ENCODE measurements around the gene PCCA.

The PCCA gene

DNA sequence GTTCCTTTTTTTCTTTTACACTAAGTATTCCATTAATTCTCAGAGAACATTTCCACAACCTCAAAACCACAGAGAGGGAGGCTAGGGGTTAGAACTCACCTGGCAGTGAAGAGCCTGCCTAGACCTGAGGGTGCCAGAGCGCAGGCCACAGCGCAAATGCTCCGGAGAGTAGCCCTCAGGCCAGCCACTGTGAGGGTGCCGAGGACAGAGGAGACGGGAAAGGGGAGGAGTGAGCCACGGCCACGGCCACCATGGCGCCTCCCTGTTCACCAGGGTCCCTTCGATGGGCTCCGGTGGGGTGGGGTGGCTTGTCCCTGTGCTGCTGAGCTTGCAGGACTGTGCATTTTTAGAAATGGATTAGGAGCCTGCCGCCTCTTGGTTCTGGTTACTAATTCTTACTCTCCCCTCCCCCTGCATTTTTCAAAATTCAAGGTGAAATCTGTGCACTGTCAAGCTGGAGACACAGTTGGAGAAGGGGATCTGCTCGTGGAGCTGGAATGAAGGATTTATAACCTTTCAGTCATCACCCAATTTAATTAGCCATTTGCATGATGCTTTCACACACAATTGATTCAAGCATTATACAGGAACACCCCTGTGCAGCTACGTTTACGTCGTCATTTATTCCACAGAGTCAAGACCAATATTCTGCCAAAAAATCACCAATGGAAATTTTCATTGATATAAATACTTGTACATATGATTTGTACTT, 440.9 kb downstream of the PCCA start:
- Histone ChIP-seq H3K4me3 (ENCODE audit: low read length) (no peak overlapping the region), H3K27ac (ENCODE audit: low read length) (no peak overlapping the region), H4K20me1 (ENCODE audit: insufficient read depth, low read length) (0 out of 2 replicates have a peak, but pooled peaks cover 9% of the 10 kb centered on the region), H3K4me2 (ENCODE audit: low read length) (no peak overlapping the region), H3K79me2 (ENCODE audit: low read length) (no peaks in the 10 kb centered on the region), H3K9me3 (ENCODE audit: insufficient read depth, low read length) (no peaks in the 10 kb centered on the region), H3K36me3 (replicated peaks; ENCODE audit: low read depth, low read length) (no peaks in the 10 kb centered on the region), H3K4me1 (ENCODE audit: low read length) (peaks cover 21% of the 10 kb centered on the region), H3K27me3 (ENCODE audit: low read depth, low read length) (no peaks in the 10 kb centered on the region), H2AFZ (ENCODE audit: low read depth, low read length) (no peak overlapping the region), H3K9ac (ENCODE audit: low read length) (no peak overlapping the region)
- no peak for TF ChIP-seq EZH2phosphoT487 (IDR thresholded peaks at IDR 0.05; ENCODE audit: low read depth)
- TF ChIP-seq, protein P1, sequence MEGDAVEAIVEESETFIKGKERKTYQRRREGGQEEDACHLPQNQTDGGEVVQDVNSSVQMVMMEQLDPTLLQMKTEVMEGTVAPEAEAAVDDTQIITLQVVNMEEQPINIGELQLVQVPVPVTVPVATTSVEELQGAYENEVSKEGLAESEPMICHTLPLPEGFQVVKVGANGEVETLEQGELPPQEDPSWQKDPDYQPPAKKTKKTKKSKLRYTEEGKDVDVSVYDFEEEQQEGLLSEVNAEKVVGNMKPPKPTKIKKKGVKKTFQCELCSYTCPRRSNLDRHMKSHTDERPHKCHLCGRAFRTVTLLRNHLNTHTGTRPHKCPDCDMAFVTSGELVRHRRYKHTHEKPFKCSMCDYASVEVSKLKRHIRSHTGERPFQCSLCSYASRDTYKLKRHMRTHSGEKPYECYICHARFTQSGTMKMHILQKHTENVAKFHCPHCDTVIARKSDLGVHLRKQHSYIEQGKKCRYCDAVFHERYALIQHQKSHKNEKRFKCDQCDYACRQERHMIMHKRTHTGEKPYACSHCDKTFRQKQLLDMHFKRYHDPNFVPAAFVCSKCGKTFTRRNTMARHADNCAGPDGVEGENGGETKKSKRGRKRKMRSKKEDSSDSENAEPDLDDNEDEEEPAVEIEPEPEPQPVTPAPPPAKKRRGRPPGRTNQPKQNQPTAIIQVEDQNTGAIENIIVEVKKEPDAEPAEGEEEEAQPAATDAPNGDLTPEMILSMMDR (IDR thresholded peaks at IDR 0.05; ENCODE audit: low read depth, low read length): no peak

DNA sequence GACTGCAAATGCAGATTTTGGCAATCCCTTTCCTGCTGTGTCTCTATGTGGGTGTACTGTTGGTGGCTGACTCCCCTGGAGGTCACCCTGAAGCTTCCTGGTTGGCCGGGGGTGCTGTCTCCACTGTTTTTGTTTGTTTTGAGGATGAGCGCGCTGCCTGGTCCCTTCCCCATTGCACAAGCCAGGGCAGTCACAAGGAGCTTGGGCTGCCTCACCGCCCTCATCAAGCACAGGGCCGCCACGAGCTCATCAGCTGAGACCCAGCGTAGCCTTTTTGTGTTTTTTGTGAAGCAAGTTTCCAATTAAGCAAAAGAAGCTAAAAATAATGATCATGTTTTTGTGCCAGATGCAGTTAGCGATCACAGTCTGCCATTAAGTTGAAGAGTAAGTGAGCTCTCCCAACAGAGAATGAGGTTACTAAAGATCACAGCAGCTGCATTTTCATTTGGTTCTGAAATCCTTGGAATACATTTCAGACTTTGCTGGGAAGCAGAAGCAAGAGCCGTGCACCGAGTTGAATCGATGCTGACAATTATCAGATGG, 441.8 kb downstream of the PCCA start:
- H3K4me3 ChIP-seq (ENCODE audit: low read length): no peak overlapping the region
- no peak overlapping the region for H3K4me2 ChIP-seq (ENCODE audit: low read length)

DNA sequence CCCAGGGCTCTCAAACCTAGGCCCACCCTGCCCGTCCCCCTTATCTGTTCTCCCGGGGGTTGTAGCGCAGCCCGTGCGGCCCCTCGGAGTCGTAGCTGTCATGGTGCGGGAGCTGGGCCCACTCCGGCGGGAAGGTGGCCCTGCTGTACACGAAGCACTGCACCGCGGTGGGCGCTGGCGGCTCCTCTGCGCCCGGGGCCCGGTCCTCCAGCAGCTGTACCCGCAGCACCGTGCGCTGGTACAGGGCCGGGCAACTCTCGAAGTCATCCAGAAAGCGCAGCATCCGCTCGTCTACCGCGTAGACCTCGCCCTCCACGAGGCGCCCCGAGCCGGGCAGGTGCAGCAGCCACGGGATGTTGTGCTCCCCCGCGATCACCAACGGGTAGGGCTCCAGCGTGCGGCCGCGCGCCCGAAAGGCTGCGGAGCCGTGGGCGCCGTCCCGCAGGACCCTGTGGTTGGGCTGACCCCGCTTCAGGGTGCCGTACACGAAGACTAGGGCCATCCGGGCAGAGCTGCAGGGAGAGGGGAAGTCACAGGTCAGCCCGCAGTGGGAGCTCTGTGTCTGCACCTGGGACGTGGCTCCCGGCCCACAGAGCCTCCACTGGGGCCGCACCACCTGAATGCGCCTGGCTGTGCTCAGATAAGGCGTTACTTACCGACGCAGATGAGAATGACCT, 443.3 kb downstream of the PCCA start:
- Histone ChIP-seq H3K79me2 (ENCODE audit: low read length) (no peaks in the 10 kb centered on the region), H3K27me3 (ENCODE audit: low read depth, low read length) (no peaks in the 10 kb centered on the region), H3K4me2 (ENCODE audit: low read length) (no peak overlapping the region), H3K27ac (ENCODE audit: low read length) (no peak overlapping the region), H3K4me3 (ENCODE audit: low read length) (no peak overlapping the region), H3K4me1 (ENCODE audit: low read length) (peaks cover 16% of the 10 kb centered on the region), H3K9me3 (ENCODE audit: insufficient read depth, low read length) (no peaks in the 10 kb centered on the region), H4K20me1 (ENCODE audit: insufficient read depth, low read length) (0 out of 2 replicates have a peak, but pooled peaks cover 9% of the 10 kb centered on the region), H3K9ac (ENCODE audit: low read length) (no peak overlapping the region), H3K36me3 (replicated peaks; ENCODE audit: low read depth, low read length) (no peaks in the 10 kb centered on the region), H2AFZ (ENCODE audit: low read depth, low read length) (no peak overlapping the region)
- TF ChIP-seq EZH2phosphoT487 (IDR thresholded peaks at IDR 0.05; ENCODE audit: low read depth): no peak
- TF ChIP-seq, protein P1 (IDR thresholded peaks at IDR 0.05; ENCODE audit: low read depth, low read length): no peak

More for the DNA sequence above, 441.8 kb downstream of the PCCA start:
- no peaks in the 10 kb centered on the region for H3K79me2 ChIP-seq (ENCODE audit: low read length)
- H3K9me3 ChIP-seq (ENCODE audit: insufficient read depth, low read length): no peaks in the 10 kb centered on the region
- H2AFZ ChIP-seq (ENCODE audit: low read depth, low read length): no peak overlapping the region
- H4K20me1 ChIP-seq (ENCODE audit: insufficient read depth, low read length): 0 out of 2 replicates have a peak, but pooled peaks cover 9% of the 10 kb centered on the region
- no peak for TF ChIP-seq EZH2phosphoT487 (IDR thresholded peaks at IDR 0.05; ENCODE audit: low read depth)
- TF ChIP-seq, protein P1 (IDR thresholded peaks at IDR 0.05; ENCODE audit: low read depth, low read length): no peak
- H3K27ac ChIP-seq (ENCODE audit: low read length): no peak overlapping the region
- H3K9ac ChIP-seq (ENCODE audit: low read length): no peak overlapping the region
- peaks cover 16% of the 10 kb centered on the region for H3K4me1 ChIP-seq (ENCODE audit: low read length)
- no peaks in the 10 kb centered on the region for H3K27me3 ChIP-seq (ENCODE audit: low read depth, low read length)
- H3K36me3 ChIP-seq (replicated peaks; ENCODE audit: low read depth, low read length): no peaks in the 10 kb centered on the region

GRCh38 chr13:100532836-100533435, 444.0 kb downstream of the PCCA start:
- H3K9me3 ChIP-seq (ENCODE audit: insufficient read depth, low read length): no peaks in the 10 kb centered on the region
- no peaks in the 10 kb centered on the region for H3K79me2 ChIP-seq (ENCODE audit: low read length)
- H4K20me1 ChIP-seq (ENCODE audit: insufficient read depth, low read length): 0 out of 2 replicates have a peak, but pooled peaks cover 9% of the 10 kb centered on the region
- no peaks in the 10 kb centered on the region for H3K36me3 ChIP-seq (replicated peaks; ENCODE audit: low read depth, low read length)
- H2AFZ ChIP-seq (ENCODE audit: low read depth, low read length): no peak overlapping the region
- H3K27me3 ChIP-seq (ENCODE audit: low read depth, low read length): no peaks in the 10 kb centered on the region
- H3K4me2 ChIP-seq (ENCODE audit: low read length): peak overlapping the region; percentile 54
- H3K4me1 ChIP-seq (ENCODE audit: low read length): peaks cover 16% of the 10 kb centered on the region
- H3K27ac ChIP-seq (ENCODE audit: low read length): no peak overlapping the region
- peak overlapping the region; percentile 29 for H3K4me3 ChIP-seq (ENCODE audit: low read length)
- TF ChIP-seq EZH2phosphoT487 (IDR thresholded peaks at IDR 0.05; ENCODE audit: low read depth): no peak
- TF ChIP-seq, protein P1 (IDR thresholded peaks at IDR 0.05; ENCODE audit: low read depth, low read length): no peak
- H3K9ac ChIP-seq (ENCODE audit: low read length): no peak overlapping the region
